ENCODE results near the gene PIGC.

Gene PIGC

DNA sequence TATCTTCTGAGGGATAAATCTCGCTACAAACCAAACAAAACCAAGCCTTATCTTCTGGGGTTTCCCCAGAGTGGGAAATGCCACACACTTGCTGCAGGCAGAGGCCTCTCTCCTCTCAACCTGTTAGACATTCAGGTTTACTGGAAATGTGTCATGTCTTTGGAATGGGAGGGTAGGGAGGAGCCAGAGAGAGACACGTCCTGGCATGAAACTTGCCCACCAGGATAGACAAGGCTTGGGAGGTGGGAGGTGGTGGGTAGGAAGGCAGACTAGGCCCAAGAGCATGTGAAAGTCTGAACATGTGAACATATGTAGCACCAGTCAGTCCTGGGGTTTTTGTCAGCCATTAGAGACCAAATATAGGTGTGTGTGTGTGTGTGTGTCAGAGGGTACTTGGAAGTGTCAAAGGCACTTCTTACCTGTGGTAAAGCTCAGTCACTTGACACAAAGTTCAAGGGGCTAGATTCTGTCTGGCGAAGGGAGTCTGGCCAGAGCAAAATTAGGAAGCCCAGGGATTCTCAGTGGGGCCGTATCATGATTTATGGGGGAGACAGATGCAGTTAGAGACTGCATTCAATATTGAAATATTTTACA is 32.4 kb upstream of the PIGC start:
- no peak for TF ChIP-seq ZFX (IDR thresholded peaks at IDR 0.05)
- TF ChIP-seq, protein P1, sequence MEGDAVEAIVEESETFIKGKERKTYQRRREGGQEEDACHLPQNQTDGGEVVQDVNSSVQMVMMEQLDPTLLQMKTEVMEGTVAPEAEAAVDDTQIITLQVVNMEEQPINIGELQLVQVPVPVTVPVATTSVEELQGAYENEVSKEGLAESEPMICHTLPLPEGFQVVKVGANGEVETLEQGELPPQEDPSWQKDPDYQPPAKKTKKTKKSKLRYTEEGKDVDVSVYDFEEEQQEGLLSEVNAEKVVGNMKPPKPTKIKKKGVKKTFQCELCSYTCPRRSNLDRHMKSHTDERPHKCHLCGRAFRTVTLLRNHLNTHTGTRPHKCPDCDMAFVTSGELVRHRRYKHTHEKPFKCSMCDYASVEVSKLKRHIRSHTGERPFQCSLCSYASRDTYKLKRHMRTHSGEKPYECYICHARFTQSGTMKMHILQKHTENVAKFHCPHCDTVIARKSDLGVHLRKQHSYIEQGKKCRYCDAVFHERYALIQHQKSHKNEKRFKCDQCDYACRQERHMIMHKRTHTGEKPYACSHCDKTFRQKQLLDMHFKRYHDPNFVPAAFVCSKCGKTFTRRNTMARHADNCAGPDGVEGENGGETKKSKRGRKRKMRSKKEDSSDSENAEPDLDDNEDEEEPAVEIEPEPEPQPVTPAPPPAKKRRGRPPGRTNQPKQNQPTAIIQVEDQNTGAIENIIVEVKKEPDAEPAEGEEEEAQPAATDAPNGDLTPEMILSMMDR (conservative IDR thresholded peaks at IDR 0.05): no peak
- no peak overlapping the region for H3K27ac ChIP-seq

DNA sequence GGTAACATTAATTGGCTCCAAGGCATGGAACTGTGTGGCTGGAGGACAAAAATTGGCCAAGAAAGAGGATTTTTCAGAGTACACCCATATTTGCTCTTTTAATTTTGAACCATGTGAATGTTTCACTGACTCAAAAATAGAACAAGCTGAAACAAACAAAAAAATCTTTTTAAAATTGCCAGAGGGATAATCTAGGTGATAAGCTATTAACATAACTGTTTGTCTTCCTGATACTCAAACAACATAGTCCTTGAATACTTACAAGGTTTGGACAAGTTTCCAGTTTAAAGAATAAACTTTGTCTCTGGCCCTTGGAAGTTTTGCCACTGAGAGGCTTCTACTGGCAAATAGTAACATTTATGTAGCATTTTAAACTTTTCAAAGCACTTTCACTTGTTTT is 30.0 kb upstream of the PIGC start:
- H3K27ac ChIP-seq: no peak overlapping the region
- no peak for TF ChIP-seq ZFX (IDR thresholded peaks at IDR 0.05)
- TF ChIP-seq, protein P1 (conservative IDR thresholded peaks at IDR 0.05): no peak

DNA sequence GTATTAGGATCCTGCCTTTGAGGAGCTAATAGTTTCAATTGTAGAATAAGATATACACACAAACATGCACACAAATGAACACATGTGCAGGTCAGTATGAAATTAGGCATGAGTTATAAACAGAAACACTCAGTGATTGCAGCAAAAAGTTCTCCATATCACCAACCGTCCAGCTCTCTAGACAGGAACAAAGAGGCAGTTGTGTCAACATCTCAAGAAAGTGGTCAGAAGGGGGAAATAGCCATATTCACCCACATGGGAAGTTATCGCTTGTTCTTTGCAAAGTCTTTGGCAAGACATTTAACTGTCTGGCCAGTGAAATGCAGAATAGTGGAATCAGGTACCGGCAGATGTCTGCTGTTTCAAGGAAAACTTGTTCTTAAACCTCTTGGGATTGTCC is 29.4 kb upstream of the PIGC start:
- H3K27ac ChIP-seq: no peak overlapping the region
- no peak for TF ChIP-seq ZFX (IDR thresholded peaks at IDR 0.05)
- TF ChIP-seq, protein P1 (conservative IDR thresholded peaks at IDR 0.05): no peak

DNA sequence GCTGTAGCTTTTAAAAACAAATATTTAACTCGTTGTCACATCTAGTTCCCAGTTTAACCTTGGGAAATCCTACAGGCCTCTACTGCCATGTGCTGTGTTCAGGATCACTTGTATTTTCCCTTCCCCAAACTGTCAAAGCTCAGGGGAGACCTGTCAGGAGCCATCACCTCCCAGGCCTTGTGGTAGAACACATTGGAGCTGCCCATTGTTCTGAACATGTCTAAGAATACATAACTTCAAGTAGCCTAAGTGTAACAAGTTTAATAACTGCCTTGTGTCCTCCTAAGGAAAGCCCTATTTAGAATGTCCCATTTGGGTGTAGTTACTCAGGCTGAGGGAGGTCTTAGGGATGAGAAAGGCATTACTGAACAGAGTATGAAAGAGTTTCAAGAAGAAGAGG is 28.6 kb upstream of the PIGC start:
- TF ChIP-seq ZFX (IDR thresholded peaks at IDR 0.05): no peak
- TF ChIP-seq, protein P1 (conservative IDR thresholded peaks at IDR 0.05): no peak
- no peak overlapping the region for H3K27ac ChIP-seq

DNA sequence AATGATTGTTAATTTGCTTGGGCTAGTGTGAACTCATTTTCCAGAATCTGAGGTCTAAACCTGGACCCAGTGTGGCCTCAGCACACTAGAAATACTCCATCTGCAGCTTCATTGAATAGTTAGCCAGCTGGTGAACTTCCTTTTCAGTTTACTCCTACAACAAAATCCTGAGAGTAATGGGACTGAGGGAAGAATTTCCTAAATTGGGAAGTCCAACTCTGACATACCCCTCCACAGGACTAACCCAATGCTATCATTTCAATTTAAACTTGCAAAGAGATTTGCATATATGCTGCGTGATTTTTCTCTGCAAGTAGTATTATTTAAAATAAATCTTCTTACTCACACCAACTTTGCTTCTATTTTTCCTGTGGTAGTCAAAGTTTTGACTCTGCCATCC is 27.8 kb upstream of the PIGC start:
- no peak for TF ChIP-seq ZFX (IDR thresholded peaks at IDR 0.05)
- no peak overlapping the region for H3K27ac ChIP-seq

DNA sequence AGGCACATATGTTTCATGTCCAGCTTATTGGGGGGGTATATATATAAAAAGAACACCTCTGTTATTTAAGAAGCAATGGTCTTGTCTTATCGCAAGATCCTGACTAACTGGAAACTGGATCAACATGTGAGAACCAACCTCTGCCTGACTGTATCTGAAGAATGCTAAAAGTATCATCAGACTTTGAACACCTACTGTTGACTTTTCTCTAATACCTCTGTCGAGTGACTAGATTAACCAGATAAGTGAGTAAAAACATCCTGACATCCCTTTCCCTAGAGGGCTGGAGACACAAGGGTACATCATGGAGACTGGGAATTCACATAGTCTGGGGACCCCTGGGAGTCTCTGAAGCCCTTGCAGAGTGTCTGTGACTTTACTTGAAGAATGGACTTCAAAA is 26.3 kb upstream of the PIGC start:
- no peak for TF ChIP-seq ZFX (IDR thresholded peaks at IDR 0.05)
- TF ChIP-seq, protein P1 (conservative IDR thresholded peaks at IDR 0.05): no peak
- H3K27ac ChIP-seq: peak overlapping the region; percentile 42; the same call in 1 of the 2 replicates

DNA sequence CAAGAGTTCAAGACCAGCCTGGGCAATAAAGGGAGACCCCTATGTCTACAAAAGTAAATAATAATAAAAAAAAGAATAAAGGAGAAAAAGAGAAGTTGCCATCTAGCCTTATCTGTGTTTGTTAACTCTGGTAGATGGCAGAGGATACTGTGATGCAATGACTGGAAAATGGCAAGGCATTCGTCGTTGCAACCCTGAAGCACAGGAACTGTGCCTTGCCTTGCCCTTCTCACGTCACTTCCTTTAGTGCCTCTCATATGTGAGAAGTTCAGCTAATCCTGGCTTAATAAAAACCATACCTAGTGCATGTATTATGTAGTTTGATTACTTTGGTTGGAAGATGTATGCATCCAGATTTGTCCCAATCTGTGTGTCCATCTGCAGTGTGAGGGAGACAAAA is 25.8 kb upstream of the PIGC start:
- H3K27ac ChIP-seq: peak overlapping the region; percentile 42; the same call in 1 of the 2 replicates
- TF ChIP-seq, protein P1 (conservative IDR thresholded peaks at IDR 0.05): no peak
- no peak for TF ChIP-seq ZFX (IDR thresholded peaks at IDR 0.05)

DNA sequence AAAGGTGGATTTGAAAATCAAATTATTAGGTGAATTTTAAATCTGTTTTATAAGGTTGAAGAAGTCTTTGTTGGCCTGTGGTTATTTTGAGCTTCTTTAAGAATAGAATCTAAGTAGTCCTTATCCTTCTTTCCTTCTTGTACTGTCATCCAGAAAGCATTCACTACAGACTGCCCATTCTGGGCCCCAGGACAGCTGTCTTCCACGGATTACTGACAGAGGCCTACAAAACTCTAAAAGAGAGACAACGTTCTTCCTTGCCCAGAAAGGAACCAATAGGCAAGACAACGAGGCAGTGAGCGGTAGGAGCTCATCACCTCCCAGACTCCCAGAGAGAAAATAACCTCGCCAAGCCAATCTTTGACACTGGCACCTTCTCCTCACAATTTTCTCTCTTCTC is 24.4 kb upstream of the PIGC start:
- H3K27ac ChIP-seq: no peak overlapping the region
- TF ChIP-seq, protein P1 (conservative IDR thresholded peaks at IDR 0.05): no peak
- no peak for TF ChIP-seq ZFX (IDR thresholded peaks at IDR 0.05)
